ENCODE results near the gene TINCR. TPM values are rescaled to one million over a fixed set of nuclear protein-coding genes. Genes with fewer than 3 reads are reported as not detected.
A peak's percentile ranks its signal among the peaks of the same experiment; 100 is the strongest.

The TINCR gene
- total and polyA plus RNA-seq, 10 donors: 0.05 to 0.73 (median 0.26) TPM; not detected in 2

GRCh38 chr19:5595129-5595528 is 27.4 kb upstream of the TINCR start:
- Histone ChIP-seq H3K27me3 (replicated peaks in 1 of 7) (no peaks in the 10 kb centered on the region), H3K4me1 (no peaks in the 10 kb centered on the region), H3K36me3 (peaks cover 13 to 100% (median 100%) of the 10 kb centered on the region in 6 donors), H3K9me3 (no peaks in the 10 kb centered on the region), H3K4me3 (no peak overlapping the region), H3K27ac (no peak overlapping the region)
- TF ChIP-seq POLR2AphosphoS5 (IDR thresholded peaks at IDR 0.05): peak in 1 of 3 donors; percentile 59
- no peak for TF ChIP-seq CTCF (IDR thresholded peaks at IDR 0.05 in 8 of 11, conservative IDR thresholded peaks at IDR 0.05 in 3 of 11)
- TF ChIP-seq POLR2A (IDR thresholded peaks at IDR 0.05): no peak
- intact Hi-C loops (cut with DNase I; ENCODE audit: low total_unique reads): no loop called here
- 93 to 97% (median 95%) methylated on average over 18 of the region's 18 CpGs for WGBS, 5 donors
- DNase-seq: peak; percentile 3

GRCh38 chr19:5594521-5594950 is 26.8 kb upstream of the TINCR start:
- Histone ChIP-seq H3K36me3 (peaks cover 13 to 100% (median 100%) of the 10 kb centered on the region in 6 donors), H3K27me3 (replicated peaks in 1 of 7) (no peaks in the 10 kb centered on the region), H3K9me3 (no peaks in the 10 kb centered on the region), H3K27ac (no peak overlapping the region), H3K4me3 (no peak overlapping the region), H3K4me1 (no peaks in the 10 kb centered on the region)
- peak; percentile 38 for DNase-seq
- 87 to 97% (median 96%) methylated on average over 5 to 7 of the region's 7 CpGs for WGBS, 5 donors
- TF ChIP-seq POLR2A (IDR thresholded peaks at IDR 0.05): no peak
- no peak for TF ChIP-seq POLR2AphosphoS5 (IDR thresholded peaks at IDR 0.05)
- TF ChIP-seq CTCF (IDR thresholded peaks at IDR 0.05 in 8 of 11, conservative IDR thresholded peaks at IDR 0.05 in 3 of 11): no peak
- intact Hi-C loops (cut with DNase I; ENCODE audit: low total_unique reads): no loop called here

- Histone ChIP-seq H3K36me3 (peaks cover 13 to 100% (median 100%) of the 10 kb centered on the region in 6 donors), H3K27ac (no peak overlapping the region), H3K9me3 (no peaks in the 10 kb centered on the region), H3K4me1 (no peaks in the 10 kb centered on the region), H3K4me3 (no peak overlapping the region), H3K27me3 (replicated peaks in 1 of 7) (no peaks in the 10 kb centered on the region)
- DNase-seq: no peak
- WGBS, 5 donors: 94 to 97% (median 95%) methylated on average over 66 to 67 of the region's 67 CpGs
- TF ChIP-seq POLR2AphosphoS5 (IDR thresholded peaks at IDR 0.05) (peak in 2 of 3 donors; percentile 27 to 67), CTCF (IDR thresholded peaks at IDR 0.05 in 8 of 11, conservative IDR thresholded peaks at IDR 0.05 in 3 of 11) (no peak), POLR2A (IDR thresholded peaks at IDR 0.05) (no peak)
- intact Hi-C loops (cut with DNase I; ENCODE audit: low total_unique reads): no loop called here
Measured at GRCh38 chr19:5593343-5594255, 25.8 kb upstream of the TINCR start.
